Hematopoietic multipotent progenitor cell treated with erythropoietin and hydrocortisone succinate and interleukin-3 and kit ligand, for 15 days (in vitro differentiated cells): ENCODE measurements around the gene FZR1.
A peak's percentile ranks its signal among the peaks of the same experiment; 100 is the strongest.

Experiments
- DNase-seq: peaks from one replicate; pipeline ENCODE4 v3.0.0-alpha.2; 2015; ENCODE audit warnings: low spot score

The FZR1 gene

GRCh38 chr19:3474010-3474409, 32.1 kb upstream of the FZR1 start:
- DNase-seq: no peak

- DNase-seq: no peak
Measured at GRCh38 chr19:3474614-3475013, 31.5 kb upstream of the FZR1 start.

- no peak for DNase-seq
Measured at GRCh38 chr19:3475449-3475848, 30.7 kb upstream of the FZR1 start.

DNA sequence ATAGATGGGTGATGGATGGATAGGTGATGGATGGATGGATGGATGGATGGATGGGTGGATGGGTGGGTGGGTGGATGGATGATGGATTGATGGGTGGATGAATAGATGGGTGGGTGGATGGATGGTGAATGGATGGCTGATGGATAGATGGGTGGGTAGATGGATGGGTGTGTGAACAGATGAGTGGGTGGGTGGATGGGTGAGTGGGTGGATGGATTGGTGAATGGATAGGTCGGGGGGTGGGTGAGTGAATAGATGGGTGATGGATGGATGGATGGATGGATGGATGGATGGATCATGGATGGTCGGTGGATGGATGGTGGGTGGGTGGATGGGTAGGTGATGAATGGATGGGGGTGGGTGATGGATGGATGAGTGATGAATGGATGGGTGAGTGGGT, 29.3 kb upstream of the FZR1 start:
- DNase-seq: no peak

DNA sequence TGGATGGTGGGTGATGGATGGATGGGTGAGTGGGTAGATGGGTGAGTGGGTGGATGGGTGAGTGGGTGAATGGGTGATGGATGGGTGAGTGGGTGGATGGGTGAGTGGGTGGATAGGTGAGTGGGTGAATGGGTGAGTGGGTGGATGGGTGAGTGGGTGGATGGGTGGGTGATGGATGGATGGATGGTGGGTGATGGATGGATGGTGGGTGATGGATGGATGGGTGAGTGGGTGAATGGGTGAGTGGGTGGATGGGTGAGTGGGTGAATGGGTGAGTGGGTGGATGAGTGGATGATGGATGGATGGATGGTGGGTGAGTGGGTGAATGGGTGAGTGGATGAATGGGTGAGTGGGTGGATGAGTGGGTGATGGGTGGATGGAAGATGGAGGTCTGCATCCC, 28.6 kb upstream of the FZR1 start:
- no peak for DNase-seq

GRCh38 chr19:3477951-3478350, 28.2 kb upstream of the FZR1 start:
- DNase-seq: no peak

- DNase-seq: no peak
Measured at GRCh38 chr19:3478409-3479176, 27.5 kb upstream of the FZR1 start.

DNA sequence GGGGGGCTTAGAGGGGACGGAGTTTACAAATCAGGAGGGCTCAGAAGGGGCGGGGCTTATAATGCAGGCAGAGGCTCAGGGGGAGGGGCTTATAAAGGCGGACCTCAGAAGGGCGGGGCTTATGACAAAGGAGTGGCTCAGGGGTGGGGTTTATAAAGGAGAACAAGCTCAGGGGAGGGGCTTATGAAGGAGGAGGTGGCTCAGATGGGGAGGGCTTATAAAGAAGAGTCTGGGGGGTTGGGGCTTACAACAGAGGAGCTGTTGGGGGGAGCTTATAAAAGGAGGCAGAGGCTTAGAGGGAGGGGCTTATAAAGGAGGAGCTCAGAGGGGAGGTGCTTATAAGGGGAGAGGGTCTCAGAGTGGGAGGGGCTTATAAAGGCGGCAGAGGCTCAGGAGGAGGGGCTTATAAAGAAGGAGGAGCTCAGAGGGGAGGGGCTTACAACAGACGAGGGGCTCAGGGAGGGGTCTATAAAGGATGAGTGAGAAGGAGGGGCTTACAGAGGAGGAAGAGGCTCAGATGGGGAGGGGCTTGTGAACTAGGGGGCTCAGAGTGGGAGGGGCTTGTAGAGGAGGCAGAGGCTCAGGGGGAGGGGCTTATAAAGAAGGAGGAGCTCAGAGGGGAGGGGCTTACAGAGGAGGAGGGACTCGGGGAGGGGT, 26.8 kb upstream of the FZR1 start:
- DNase-seq: peak; percentile 62

DNA sequence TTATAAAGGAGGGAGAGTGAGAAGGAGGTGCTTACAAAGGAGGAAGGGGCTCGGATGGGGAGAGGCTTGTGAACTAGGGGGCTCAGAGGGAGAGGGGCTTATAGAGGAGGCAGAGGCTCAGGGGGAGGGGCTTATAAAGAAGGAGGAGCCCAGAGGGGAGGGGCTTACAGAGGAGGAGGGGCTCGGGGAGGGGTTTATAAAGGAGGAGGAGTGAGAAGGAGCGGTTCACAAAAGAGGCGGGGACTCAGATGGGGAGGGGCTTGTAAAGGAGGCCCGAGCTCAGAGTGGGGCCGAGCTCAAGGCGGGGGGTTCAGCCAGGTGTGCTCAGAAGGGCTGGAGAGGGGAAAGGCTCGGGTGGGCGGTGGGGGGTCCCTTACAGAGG, 26.3 kb upstream of the FZR1 start:
- DNase-seq: peak; percentile 40

DNA sequence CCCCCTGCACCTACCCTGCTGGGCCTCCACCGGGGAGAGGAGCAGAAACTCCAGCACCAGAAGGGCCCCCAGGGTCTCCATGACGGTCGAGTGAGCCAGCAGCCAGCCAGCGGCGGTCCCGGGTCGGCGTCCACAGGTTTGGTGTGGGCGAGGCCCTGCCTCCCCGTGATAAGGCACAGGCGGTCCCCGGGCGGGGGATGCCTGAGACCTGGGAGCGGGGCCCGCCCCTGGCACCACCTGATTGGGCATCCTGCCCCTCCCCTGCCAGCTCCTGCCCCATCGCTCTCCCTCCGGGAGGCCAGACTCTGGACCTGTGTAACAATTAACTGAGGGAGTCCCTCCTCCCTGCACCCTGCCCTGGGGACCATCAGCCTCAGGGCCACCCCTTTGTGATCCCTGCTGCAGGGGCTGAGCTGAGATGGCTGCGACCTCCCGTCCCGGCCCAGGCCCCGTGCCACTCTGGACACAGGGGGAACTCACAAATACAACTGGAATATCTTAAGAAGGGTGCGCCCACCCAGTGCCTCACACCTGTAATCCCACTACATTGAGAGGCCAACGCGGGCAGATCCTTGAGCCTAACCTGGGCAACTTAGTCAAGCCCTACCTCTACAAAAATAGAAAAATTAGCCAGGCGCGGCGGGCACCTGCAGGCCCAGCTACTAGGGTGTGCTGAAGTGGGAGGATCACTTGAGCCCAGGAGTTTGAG, 25.6 kb upstream of the FZR1 start, which contains the start of gene SMIM24:
SMIM24 (minus strand) TSS at position 143 of the 709 bp plus-strand sequence; CDS start at position 81, 62 bp downstream.
- no peak for DNase-seq

DNA sequence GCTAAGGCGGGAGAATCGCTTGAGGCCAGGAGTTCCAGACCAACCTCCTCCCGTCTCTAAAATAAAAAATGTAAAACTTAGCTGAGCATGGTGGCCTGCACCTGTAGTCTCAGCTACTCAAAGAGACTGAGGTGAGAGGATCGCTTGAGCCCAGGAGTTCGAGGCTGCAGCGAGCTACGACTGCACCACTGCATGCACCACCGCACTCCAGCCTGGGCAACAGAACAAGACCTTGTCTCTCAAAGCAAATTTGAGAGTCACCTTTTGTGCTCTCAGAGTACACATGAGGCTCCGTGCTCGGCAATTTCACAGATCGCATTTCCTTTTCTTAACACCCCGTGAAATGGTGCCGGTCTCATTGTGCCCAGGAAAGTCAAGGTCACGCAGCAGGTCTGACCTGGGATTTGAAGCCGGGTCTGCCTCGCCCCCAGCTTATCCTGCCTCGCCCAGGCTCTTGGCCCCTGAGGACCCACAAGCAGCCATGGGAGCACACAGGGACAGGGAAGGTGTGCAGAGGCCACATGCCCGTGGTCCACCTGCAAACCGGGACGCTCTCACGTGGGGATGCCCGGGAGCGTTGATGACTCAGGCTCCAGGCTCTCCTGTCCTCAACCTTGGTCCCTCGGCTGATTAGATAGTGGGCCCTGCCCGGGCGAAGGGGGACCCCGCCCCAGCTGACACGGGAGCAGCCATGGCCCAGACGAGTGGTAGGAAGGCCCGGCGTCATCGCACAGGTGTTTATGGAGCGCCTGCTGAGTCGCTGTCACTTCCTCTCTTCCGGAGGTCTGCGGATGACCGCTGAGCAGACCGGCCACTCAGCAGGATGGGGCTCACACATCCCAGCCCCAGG, 24.6 kb upstream of the FZR1 start:
- no peak for DNase-seq

GRCh38 chr19:3482507-3483225, 23.4 kb upstream of the FZR1 start:
- no peak for DNase-seq

- DNase-seq: no peak
Measured at GRCh38 chr19:3483226-3483628, 22.9 kb upstream of the FZR1 start, which contains the start of gene SMIM44. SMIM44 (minus strand) TSS chr19:3483441; CDS start chr19:3483403, 38 bp downstream.

DNA sequence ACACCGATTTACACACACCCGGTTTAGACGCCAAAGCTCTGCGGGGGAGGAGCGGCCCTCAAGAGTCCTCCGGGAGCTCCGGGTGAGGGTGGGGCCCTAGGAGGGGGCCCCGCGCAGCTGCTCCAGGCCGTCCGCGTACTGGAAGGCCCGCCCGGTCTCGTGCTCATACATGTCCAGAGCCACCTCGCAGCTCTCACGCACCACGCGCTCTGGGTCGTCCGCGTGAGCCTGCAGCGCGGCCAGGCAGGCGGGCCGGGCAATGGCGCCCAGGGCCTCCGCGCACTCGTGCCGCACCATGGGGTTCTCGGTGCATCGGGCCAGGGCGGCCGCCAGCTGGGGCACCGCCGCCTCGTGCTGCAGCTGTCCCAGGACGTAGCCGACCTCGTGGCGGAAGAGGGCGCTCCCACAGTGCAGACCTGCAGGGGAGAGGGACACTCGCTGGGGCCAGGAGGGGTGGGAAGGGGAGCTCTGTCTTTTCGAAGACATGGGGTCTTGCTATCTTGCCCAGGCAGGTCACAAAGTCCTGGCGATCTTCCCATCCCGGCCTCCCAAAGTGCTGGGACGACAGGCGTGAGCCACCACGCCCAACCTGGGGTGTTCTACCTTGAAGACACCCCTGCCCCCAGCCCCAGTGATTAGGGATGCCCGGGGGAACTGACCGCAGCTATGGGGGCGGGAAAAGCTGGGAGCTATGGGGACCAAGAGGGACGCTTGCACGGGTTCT, 14.6 kb upstream of the FZR1 start:
- DNase-seq: no peak

DNA sequence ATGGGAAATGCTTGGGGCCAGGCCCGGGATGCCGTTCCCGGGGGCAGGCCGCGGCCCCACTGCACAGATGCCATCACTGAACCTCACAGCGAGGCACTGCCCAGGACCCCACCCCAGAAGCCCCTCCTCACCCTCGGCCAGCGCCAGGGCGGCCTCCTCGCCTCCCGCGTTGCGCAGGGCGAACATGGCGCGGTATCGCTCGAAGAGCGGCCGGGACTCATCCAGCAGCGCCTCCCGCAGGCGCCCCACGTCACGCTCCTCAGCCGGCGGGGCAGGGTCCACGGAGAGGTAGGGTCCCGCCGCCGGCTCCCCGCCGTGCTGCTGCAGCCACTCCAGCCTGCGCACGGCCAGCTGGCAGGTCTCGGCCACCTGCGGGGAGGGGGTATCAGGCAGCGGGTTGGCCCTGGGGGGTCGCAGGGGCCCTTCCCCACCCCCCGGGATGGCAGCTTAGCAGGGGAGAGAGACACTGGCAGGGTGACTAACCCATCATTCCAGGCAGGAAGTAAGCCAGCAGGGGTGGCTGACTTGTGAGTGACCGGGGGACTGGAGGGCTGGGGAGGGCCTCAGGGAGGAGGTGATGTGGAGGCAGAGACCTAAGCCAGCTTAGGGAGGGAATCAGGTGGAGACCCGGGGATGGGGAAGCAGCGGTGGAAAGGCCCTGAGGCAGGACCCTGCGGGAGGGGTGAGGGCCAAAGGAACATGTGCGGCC, 13.8 kb upstream of the FZR1 start:
- no peak for DNase-seq

DNA sequence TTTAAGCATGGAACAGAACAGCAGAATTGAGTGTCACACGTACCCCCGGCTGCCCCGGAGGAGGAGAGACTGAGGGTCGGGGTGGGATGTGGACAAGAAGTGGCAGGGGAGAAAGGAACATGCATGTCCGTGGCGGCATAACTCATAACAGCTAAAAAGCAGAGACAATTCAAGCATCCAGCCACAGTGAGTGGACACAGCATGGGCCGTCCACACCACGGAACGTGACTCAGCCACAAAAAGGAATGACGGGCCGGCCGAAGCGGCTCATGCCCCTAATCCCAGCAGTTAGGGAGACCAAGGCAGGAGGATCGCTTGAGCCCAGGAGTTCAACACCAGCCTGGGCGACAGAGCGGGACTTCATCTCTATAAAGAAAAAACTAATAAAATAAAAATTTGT, 13.2 kb upstream of the FZR1 start:
- DNase-seq: no peak

- DNase-seq: no peak
Measured at GRCh38 chr19:3493651-3494050, 12.5 kb upstream of the FZR1 start.

- DNase-seq: no peak
Measured at GRCh38 chr19:3494051-3494450, 12.1 kb upstream of the FZR1 start.

GRCh38 chr19:3494559-3494958, 11.6 kb upstream of the FZR1 start:
- DNase-seq: no peak
